Measurements from ENCODE around the gene PRR20C.
"Not testable (repeated sequence)": the region's sequence is repeated elsewhere in the genome, so short reads cannot be mapped to it uniquely, and the experiment has no call there.

The PRR20C gene

DNA sequence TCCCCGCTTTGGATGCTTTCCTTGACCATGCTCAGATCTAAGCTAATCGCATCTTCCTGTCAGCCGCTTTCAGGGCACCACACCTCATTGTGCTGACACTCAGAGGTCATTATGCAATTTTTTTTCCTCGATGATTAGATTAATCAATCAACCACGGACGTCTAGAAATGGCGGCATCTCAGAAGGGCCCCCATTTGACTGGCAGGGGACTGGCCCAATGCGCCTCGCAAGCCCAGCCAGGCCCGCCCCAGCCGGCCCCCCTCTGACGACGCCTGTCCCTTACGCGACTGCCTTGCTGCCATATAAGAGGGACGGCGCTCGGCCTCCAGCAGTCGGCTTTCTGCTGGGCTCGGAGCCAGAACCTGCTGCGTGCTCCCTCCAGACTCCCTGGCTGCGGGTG is at the start of gene PRR20C:
Gene PRR20C, plus strand, starts transcription at position 301 of the 400 bp plus-strand sequence. CDS start 387 bp downstream, outside the sequence.
- not testable (repeated sequence) for DNase-seq

- DNase-seq = no peak
Measured at GRCh38 chr13:57114945-57115344, 38.9 kb upstream of the PRR20C start.

- DNase-seq = no peak
Measured at GRCh38 chr13:57123681-57124080, 30.2 kb upstream of the PRR20C start.

- DNase-seq = no peak
Measured at GRCh38 chr13:57128909-57129308, 25.0 kb upstream of the PRR20C start.

- DNase-seq = no peak
Measured at GRCh38 chr13:57136093-57136492, 17.8 kb upstream of the PRR20C start.

DNA sequence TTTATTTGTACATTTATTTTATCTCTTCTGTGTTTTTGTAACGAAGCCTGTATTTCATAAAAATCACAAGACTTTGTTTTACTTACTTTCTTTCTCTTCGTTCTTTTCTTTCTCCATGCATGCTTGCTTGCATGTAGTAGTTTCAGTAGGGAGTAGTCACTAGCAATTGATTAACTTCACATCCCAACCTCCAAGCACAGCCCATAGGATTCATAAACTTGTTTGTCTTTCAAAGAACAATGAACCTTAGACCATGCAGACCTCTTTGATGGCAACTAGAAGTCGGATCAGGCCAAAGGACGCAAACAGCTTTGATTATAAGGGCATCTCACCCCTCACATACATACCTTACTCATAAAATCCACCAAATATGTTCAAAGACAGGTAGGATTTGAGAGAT is 16.3 kb upstream of the PRR20C start:
- DNase-seq = no peak

GRCh38 chr13:57138988-57139387 is 14.9 kb upstream of the PRR20C start:
- DNase-seq = no peak

DNA sequence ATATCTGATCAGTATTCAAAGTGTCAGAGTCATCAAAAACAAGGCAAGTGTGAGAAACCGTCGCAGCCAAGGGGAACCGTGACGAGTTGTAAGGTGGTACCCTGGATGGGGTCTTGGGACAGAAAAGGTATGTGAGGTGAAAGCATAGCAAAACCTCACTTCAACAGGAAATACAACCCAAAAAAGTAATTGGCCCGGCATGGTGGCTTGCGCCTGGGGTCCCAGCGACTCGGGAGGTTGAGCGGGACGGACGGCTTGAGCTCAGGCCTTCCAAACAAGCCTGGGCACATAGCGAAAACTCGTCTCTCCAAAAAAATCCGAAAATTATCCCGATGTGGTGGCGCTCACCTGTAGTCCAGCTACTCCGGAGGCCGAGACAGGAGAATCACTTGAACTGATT is 14.1 kb upstream of the PRR20C start:
- not testable (repeated sequence) for DNase-seq

- not testable (repeated sequence) for DNase-seq
Measured at GRCh38 chr13:57140235-57140968, 13.5 kb upstream of the PRR20C start, which contains the start of gene PRR20A. TSS of gene PRR20A (plus strand) at chr13:57140918. CDS start at chr13:57141305, 387 bp downstream.

- DNase-seq = not testable (repeated sequence)
Measured at GRCh38 chr13:57147188-57147587, 6.7 kb upstream of the PRR20C start, which contains the start of gene PRR20B. TSS of gene PRR20B (plus strand) at chr13:57147488. CDS start at chr13:57147875, 387 bp downstream.

GRCh38 chr13:57148106-57148505 is 5.8 kb upstream of the PRR20C start:
- not testable (repeated sequence) for DNase-seq

GRCh38 chr13:57160332-57160731 is 6.5 kb downstream of the PRR20C start, which contains the start of gene PRR20D:
TSS of gene PRR20D (plus strand) at chr13:57160632. CDS start at chr13:57161019, 387 bp downstream.
- DNase-seq = not testable (repeated sequence)

DNA sequence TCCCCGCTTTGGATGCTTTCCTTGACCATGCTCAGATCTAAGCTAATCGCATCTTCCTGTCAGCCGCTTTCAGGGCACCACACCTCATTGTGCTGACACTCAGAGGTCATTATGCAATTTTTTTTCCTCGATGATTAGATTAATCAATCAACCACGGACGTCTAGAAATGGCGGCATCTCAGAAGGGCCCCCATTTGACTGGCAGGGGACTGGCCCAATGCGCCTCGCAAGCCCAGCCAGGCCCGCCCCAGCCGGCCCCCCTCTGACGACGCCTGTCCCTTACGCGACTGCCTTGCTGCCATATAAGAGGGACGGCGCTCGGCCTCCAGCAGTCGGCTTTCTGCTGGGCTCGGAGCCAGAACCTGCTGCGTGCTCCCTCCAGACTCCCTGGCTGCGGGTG is 13.0 kb downstream of the PRR20C start, which contains the start of gene PRR20E:
Gene PRR20E, plus strand, starts transcription at position 301 of the 400 bp plus-strand sequence. CDS start 387 bp downstream, outside the sequence.
- not testable (repeated sequence) for DNase-seq

DNA sequence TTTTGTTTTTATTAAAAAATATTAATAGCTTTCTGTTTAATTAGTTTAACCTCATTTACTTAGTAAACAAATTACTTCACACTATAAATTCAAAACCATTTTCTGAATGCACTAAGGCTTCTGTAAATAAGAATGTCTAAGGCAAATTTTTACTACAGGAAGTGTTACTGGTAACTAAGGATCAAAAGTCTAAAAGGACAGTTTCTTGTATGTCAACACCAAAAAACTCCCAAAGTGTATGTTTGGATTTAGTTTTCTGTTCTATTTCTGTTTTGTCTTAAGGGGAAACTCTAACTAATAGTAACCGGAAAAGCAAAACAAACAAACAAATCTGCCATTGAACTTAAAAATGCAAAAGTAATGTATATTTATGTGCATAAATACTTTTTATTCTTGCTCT is 37.8 kb downstream of the PRR20C start:
- no peak for DNase-seq
